HG03139 (cell line): ENCODE measurements around the gene ZPBP.
"Not testable (repeated sequence)": the region's sequence is repeated elsewhere in the genome, so short reads cannot be mapped to it uniquely, and the experiment has no call there.

Source experiments
- ATAC-seq: cut with Tn5 transposase; IDR thresholded peaks from one replicate; pipeline ENCODE4 v1.9.1; 2021; ENCODE audit not compliant: unreplicated experiment

The ZPBP gene

DNA sequence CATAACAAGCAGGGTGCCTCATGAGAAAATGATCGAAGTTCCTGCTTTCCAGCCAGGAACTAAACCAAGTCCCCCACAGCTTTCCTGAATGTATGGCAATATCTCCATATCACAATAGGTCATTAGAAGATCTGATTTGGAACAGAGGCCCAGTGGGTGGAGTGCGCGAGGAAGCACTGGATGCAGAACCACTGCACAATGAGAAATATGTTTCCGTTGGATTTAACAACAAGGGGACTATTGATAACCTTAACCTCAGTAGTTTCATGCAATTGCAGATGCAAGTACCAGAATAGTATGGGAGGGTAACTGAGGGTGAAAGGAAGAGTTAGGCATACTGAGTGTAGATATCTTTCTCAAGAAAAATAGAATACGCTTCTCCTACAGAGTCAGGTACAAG, 45.3 kb downstream of the ZPBP start:
- no peak for ATAC-seq

DNA sequence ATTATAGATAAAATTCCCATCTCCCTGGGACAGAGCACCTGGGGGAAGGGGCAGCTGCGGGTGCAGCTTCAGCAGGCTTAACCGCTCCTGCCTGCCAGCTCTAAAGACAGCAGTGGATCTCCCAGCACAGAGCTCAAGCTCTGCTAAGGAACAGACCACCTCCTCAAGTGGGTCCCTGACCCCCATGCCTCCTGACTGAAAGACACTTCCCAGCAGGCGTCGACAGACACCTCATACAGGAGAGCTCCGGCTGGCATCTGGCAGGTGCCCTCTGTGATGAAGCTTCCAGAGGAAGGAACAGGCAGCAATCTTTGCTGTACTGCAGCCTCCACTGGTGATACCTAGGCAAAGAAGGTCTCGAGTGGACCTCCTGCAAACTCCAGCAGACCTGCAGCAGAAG, 51.9 kb downstream of the ZPBP start:
- not testable (repeated sequence) for ATAC-seq

DNA sequence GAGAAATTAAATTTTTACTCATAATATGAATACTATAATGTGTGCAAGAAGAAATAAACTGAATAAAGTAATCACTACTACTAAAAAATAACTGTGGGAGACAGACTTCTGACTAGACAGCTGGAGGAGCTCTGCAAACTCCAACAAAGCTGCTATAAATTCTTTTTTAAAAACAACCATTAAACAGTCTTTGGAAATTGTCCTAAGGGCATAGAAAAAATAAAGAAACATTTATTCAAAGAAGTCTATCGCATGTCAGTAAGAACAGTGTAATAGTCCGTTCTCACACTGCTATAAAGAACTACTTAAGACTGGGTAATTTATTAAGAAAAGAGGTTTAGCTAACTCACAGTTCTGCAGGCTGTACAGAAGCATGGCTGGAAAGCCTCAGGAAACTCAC, 56.0 kb downstream of the ZPBP start:
- no peak for ATAC-seq

DNA sequence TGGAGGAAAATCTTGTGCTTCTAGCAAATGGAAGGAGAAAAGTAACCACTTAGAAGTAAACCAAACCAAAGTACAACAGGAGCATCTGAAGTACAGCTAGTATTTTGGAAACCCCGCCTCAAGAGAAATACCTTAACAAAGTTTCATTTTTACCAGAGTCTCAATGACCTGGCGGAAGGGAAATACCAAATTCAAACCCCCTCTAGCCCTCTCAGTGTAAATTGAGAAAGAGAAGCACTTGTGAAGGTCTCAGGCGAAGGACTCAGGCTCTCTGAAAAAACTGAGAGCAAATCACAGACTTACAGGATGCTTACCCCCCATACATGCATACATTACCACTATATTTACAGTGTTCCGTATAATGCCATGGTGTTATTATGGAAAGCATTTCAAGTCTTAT, 70.1 kb downstream of the ZPBP start:
- ATAC-seq, result no peak

DNA sequence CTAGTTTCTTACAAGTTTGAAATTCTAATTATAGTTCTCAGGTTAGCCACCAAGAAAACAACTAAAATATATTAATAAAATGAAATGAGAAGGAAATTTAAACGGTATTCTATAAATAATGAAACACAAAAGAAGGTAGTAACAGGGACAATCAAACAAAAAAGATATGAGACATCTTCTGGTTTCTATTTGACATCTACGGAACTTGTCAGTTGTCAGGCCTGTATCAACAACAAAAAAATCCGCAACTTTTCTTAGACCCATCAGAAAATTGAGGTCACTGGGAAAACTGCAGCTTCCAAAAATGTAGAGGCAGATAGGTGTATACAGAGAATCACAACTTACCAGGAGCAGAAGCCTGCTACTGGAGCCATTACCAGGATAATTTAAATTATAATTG, 70.6 kb downstream of the ZPBP start:
- ATAC-seq, result no peak

DNA sequence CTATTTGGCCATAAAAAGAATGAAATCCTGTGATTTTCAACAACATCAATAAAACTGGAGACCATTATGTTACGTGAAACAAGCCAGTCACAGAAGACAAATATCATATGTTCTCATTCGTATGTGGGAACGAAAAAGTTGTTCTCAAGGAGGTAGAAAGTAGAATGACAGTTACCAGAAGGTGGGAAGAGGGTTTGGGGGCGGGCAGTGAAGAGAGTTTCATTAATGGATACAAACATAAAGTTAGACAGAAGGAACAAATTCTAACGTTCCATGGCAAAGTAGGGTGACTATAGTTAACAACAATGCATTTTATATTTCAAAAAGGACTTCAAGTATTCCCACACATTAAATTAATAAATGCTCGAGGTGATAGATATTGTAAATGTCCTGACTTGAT, 97.4 kb downstream of the ZPBP start:
- ATAC-seq, result no peak

DNA sequence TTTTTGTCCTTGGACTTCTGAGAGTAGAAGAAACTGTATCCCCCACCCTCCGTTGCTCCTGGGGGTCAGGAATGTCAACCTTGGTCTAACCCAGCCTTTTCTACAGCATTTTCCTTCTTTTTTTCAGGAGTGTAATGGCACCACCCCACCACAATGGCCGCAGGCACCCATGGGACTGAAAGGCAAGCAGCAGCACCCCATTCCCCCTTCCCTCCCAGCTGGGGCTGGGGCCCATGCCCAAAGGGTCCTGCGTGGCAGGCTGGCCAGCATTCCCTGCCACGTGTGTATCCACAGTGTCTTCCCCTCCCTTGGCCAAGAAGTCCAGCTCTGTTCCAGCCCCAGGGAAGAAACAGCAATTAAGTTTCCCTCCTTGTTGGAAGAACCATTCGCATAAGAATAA, 106.9 kb downstream of the ZPBP start:
- no peak for ATAC-seq

DNA sequence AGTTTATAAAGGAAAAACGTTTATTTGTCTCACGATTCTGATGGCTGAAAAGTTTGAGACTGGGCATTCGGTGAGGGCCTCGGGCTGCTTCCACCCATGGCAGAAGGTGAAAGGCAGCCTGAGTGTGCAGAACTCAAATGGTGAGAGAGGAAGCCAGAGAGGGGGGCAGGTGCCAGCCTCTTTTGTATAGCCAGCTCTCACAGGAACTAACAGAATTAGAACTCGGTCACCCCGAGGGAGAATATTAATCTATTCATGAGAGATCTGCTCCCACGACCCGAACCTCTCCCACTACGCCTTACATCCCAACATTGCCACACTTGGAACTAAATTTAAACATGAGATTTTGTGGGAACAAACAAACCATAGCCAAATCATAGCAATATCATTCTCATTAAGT, 112.6 kb downstream of the ZPBP start:
- no peak for ATAC-seq

DNA sequence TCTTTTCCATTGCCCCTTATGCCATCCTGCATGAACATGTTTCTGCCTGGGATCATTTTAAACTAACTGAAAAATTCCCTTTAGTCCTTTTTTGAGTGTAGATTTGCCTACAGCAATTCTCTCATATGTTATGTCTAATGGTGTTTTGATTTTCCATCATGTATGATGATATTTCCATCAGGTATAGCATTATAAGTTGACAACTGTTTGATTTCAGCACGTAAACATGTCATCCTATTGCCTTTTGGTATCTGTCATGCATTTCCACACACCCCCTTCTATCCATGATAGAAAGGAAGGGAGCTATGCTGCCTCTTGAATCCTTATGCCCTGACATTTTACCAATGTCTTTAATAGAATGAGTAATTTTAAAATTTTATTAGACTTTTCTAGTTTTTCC, 116.8 kb downstream of the ZPBP start:
- no peak for ATAC-seq

DNA sequence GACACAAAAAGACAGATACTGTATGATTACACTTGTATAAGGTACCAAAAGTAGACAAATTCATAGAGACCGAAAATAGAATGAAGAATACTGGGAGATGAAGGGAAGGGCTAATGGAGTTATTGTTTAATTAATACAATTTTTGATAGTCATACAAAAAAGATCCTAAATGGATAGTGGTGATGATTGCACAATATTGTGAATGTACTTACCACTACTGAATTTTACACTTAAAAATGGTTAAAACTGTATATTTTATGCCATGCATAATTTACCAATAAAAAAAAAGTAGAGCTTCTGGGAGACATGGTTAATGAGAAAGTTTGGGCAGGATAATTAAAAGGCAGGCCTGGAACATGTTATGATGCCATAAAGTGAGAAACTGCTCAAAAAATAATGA, 119.0 kb downstream of the ZPBP start:
- ATAC-seq, result no peak

DNA sequence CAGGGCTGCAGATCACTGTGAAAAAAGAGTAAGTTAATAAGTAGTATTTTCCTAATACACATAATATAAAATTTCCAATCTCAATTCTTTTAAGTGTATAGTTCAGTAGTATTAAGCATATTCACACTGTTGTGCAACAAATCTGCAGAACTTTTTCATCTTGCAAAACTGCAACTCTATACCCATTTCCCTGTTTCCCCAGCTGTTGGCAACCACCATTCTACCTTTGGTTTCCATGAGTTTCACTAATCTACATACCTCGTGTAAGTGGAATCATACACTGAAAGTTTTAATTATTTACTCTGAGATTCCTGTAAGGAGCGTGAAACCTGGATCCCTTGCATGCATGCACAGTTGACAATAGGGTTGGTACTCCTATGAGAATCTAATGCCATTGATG, 155.4 kb downstream of the ZPBP start:
- no peak for ATAC-seq

DNA sequence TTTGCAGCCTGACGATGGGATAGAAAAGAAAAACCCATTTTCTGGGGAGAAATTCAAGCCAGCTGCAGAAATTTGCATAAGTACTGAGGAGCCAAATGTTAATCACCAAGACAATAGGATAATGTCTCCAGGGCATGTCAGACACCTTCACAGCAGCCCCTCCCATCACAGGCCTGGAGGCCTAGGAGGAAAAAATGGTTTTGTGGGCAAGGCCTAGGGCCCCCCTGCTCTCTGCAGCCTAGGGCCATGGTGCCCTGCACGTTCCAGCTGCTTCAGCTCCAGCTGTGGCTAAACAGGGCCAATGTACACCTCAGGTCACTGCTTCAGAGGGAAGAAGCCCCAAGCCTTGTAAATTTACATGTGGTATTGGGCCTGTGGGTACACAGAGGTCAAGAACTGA, 161.4 kb downstream of the ZPBP start:
- no peak for ATAC-seq

DNA sequence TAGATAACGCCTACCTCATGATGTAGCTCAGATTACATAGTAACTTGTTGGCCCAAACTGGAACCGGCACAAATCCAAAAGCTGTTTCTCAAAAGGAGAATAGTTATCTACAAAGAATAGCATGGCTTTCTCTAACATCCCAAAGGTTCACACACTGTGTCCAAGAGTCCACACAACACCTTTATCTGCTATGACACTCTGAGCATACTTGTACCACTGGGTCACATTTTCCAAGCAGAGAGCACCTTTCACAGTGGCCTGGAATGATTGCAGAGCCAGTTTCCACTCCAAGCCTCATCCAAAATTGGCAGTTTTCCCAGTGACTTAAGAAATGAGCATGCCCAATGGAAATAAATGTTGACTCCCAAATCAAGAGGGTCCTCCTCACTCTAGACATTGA, 164.3 kb downstream of the ZPBP start:
- no peak for ATAC-seq

DNA sequence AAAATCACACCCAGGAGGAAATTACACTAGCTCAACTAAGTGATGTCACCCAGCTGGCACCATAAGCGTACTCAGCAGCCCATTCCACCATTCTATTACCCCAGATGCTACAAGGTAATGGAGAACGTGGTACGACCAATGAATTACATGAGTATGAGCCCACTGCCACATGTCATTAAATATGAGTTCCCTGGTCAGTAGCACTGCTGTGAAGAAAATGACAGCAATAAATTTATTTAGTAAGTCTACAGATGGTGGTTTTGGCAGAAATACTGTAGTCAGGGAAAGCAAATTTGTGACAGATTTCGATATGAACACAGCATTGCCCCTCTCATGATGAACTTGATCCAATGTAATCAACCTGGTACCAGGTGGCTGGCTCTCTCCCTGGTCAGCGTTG, 165.4 kb downstream of the ZPBP start:
- no peak for ATAC-seq

DNA sequence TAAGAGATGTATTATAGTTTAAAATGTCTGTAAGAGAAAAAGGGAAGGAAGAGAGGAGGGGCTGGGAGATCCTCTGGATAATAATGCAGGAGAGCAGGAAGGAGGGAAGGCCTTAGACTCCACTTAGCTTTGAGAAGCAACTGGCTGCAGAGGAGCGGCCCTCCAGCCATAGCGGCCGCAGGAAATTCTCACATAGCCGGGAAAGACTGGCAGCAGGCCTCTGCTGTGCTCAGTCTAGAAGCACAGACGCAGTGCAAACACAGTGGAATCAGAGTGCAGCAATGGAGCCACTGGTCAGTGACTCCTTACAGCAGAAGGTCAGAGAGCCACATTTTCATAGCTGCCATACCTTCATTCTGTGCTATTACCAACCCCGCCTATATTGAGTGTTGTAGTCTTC, 166.3 kb downstream of the ZPBP start:
- no peak for ATAC-seq

DNA sequence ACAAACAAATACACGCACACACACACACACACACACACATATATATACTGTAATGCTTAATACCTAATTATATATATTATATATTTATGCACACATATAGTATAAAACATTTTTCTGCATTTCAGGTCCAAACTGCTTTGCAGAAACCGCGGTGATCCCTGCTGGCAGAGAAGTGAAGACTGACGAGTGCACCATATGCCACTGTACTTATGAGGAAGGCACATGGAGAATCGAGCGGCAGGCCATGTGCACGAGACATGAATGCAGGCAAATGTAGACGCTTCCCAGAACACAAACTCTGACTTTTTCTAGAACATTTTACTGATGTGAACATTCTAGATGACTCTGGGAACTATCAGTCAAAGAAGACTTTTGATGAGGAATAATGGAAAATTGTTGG, 181.1 kb downstream of the ZPBP start:
- no peak for ATAC-seq

DNA sequence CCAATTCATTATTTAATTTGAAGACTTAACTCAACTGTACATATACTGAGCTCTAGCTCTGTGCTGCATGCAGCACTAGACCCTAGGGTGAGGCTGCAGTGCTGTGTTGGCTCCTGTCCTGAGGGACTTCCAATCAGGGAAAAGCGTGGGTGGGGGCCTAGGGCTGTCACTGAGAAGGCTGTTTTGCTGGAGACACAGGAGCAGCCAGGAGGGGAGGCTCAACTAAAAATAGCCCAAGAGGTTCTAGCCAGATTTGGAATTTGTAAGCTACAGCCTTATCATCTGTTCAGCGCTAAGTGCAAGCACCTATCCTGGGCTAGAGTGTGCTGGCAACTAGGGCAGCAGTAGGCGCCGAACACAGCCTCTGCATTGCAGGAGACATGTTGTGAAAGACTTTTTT, 198.5 kb downstream of the ZPBP start:
- no peak for ATAC-seq

DNA sequence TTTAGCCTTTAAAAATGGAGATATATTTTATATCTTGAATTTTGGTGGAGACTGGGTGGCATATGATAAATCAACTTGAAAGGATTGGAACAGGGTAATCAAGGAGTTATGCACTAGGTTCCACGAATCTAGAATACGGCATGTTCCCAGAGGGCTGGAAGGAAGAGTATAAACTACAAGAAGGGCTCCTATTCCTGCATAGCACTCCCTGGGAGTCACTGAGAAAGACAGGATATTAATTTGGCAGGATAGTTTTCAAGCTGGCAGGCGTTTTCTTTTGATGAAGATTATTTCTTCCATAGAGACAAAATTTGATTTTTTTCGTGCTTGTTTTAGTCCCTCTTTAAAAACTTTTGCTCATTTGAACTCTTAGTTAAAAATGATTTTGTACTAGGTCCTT, 199.9 kb downstream of the ZPBP start:
- no peak for ATAC-seq

DNA sequence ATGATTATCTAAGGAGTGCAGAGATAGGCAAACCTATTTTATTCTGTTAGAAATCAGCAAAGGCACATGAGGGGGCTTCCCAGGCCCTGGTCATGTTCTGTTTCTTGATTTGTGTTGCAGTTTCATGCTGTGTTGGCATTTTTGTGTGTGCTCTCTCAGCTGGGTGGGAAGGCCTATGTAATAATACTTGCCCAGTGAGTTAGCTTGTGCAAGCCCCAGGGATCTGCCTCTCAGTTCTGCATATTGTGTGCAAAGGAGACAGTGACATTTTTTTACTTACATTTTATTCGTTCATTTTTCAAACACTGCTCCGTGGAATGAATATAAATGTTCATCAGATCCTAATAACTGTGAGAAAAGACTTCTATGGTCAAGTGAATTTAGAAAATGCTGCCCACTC, 200.6 kb downstream of the ZPBP start:
- ATAC-seq, result no peak
